ENCODE results near the gene ISG20L2. TPM values are rescaled to one million over a fixed set of nuclear protein-coding genes. Genes with fewer than 3 reads are reported as not detected.

ISG20L2 gene
- total RNA-seq, 1 donor from 2014 or later = 33.4 TPM

- H3K27me3 Mint-ChIP-seq (ENCODE audit: unreplicated experiment) = peaks cover 21% of the 10 kb centered on the region
- peak overlapping the region; percentile 36 for H3K27ac Mint-ChIP-seq (ENCODE audit: unreplicated experiment)
- no peak for TF ChIP-seq CTCF (IDR thresholded peaks at IDR 0.05; ENCODE audit: unreplicated experiment)
- H3K9me3 Mint-ChIP-seq (ENCODE audit: unreplicated experiment) = no peaks in the 10 kb centered on the region
- peaks cover 37% of the 10 kb centered on the region for H3K4me1 Mint-ChIP-seq (ENCODE audit: unreplicated experiment)
- DNase-seq (ENCODE audit: low spot score) = no peak
- peaks cover 8% of the 10 kb centered on the region for H3K36me3 Mint-ChIP-seq (ENCODE audit: low read depth, unreplicated experiment)
- no peak overlapping the region for H3K4me3 Mint-ChIP-seq (ENCODE audit: unreplicated experiment)
These were observed 37.9 kb downstream of the ISG20L2 start for GRCh38 chr1:156690675-156691036.

GRCh38 chr1:156689953-156690674 is 38.5 kb downstream of the ISG20L2 start:
- Mint-ChIP-seq H3K9me3 (ENCODE audit: unreplicated experiment) (no peaks in the 10 kb centered on the region), H3K27ac (ENCODE audit: unreplicated experiment) (peak overlapping the region; percentile 36), H3K4me1 (ENCODE audit: unreplicated experiment) (peaks cover 37% of the 10 kb centered on the region), H3K36me3 (ENCODE audit: low read depth, unreplicated experiment) (peaks cover 8% of the 10 kb centered on the region), H3K27me3 (ENCODE audit: unreplicated experiment) (peaks cover 21% of the 10 kb centered on the region), H3K4me3 (ENCODE audit: unreplicated experiment) (no peak overlapping the region)
- peak; percentile 9 for DNase-seq (ENCODE audit: low spot score)
- no peak for TF ChIP-seq CTCF (IDR thresholded peaks at IDR 0.05; ENCODE audit: unreplicated experiment)

GRCh38 chr1:156689035-156689952 is 39.3 kb downstream of the ISG20L2 start:
- peaks cover 32% of the 10 kb centered on the region for H3K4me1 Mint-ChIP-seq (ENCODE audit: unreplicated experiment)
- H3K27me3 Mint-ChIP-seq (ENCODE audit: unreplicated experiment) = peaks cover 19% of the 10 kb centered on the region
- DNase-seq (ENCODE audit: low spot score) = peak; percentile 85
- no peak overlapping the region for H3K27ac Mint-ChIP-seq (ENCODE audit: unreplicated experiment)
- H3K4me3 Mint-ChIP-seq (ENCODE audit: unreplicated experiment) = no peak overlapping the region
- TF ChIP-seq CTCF (IDR thresholded peaks at IDR 0.05; ENCODE audit: unreplicated experiment) = peak; percentile 87
- no peaks in the 10 kb centered on the region for H3K9me3 Mint-ChIP-seq (ENCODE audit: unreplicated experiment)
- H3K36me3 Mint-ChIP-seq (ENCODE audit: low read depth, unreplicated experiment) = peaks cover 8% of the 10 kb centered on the region

GRCh38 chr1:156684227-156684782 is 44.3 kb downstream of the ISG20L2 start:
- Mint-ChIP-seq H3K36me3 (ENCODE audit: low read depth, unreplicated experiment) (no peaks in the 10 kb centered on the region), H3K4me3 (ENCODE audit: unreplicated experiment) (no peak overlapping the region), H3K27me3 (ENCODE audit: unreplicated experiment) (peaks cover 13% of the 10 kb centered on the region), H3K9me3 (ENCODE audit: unreplicated experiment) (no peaks in the 10 kb centered on the region), H3K4me1 (ENCODE audit: unreplicated experiment) (no peaks in the 10 kb centered on the region), H3K27ac (ENCODE audit: unreplicated experiment) (no peak overlapping the region)
- TF ChIP-seq CTCF (IDR thresholded peaks at IDR 0.05; ENCODE audit: unreplicated experiment) = no peak
- no peak for DNase-seq (ENCODE audit: low spot score)

Data from endothelial cell (in vitro differentiated cells).